Measurements from ENCODE around the gene RNF130. TPM values are rescaled to one million over a fixed set of nuclear protein-coding genes. Genes with fewer than 3 reads are reported as not detected.

Gene RNF130
- total RNA-seq, 2 experiments from 2014 or later: 4.0 to 5.5 TPM

DNA sequence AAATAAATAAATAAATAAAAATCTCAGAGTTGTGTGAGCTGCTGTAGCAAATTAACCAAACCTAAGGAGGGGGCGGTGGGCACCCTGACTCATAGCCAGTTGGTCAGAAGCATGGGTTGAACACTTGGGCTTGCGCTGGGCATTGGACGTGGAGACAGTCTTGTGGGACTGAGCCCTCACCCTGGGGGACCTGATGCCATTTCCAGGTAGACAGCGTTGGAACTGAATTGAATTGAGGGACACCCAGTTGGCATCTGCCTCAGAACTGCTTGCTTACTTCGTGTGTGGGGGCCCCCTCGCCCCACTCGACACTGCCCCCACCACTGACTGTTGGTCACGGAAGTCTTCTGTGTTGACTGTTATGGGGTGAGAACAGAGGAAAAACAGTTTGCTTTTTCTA lies 144.9 kb downstream of the RNF130 start:
- no peak overlapping the region for H3K4me3 Mint-ChIP-seq
- POLR2A ChIA-PET: no interaction called here
- no peak for DNase-seq
- H3K36me3 Mint-ChIP-seq (ENCODE audit: low read depth): no peaks in the 10 kb centered on the region
- H3K27me3 Mint-ChIP-seq (ENCODE audit: low read depth): no peaks in the 10 kb centered on the region
- H3K4me1 Mint-ChIP-seq (ENCODE audit: low read depth): no peaks in the 10 kb centered on the region
- CTCF ChIA-PET: no interaction called here
- H3K9me3 Mint-ChIP-seq (ENCODE audit: insufficient read depth): no peaks in the 10 kb centered on the region
- H3K27ac Mint-ChIP-seq: no peak overlapping the region
- no peak for ATAC-seq

DNA sequence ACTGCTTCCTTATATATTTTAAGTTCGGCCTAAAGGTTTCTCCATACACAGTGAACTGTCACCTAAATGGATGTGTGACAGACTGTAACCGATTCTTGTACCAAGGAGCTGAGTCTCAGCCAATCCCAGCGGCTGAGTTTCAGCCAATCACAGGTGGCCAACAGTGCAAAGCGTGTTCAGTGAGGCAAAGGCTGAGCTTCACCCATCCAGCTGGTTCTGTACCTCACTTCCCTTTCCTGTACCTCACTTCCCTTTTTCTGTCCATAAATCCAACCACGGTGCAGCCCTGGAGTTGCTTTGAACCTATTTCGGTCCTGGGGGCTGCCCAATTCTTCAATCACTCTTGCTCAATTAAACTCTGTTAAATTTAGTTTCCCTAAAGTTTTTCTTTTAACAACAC lies 148.1 kb downstream of the RNF130 start:
- ATAC-seq: no peak
- CTCF ChIA-PET: interaction anchor here (1.8 kb wide), 1 partner anchor 121 kb away, joined by 3 read pairs; no protein-coding TSS in a partner anchor

DNA sequence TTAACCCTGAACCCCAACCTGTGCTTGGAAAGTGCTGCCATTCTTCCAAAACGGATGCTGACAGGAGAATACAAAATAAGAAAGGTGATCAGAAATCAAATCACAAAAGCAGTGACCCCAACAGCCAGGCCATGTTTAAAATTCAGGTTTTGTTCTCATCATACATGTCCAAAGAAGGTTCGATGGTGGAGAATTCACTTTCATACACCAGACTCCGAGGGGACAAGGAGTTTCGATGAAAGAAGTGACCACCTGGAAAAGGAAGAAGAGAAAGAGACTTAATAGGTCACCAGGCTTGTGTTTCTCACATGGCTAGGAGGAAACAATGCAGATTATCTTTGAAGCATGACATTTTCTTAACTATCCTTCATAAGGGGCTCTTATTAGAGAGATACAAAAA lies 151.4 kb downstream of the RNF130 start:
- ChIA-PET POLR2A (no interaction called here), CTCF (no interaction called here)
- Mint-ChIP-seq H3K36me3 (ENCODE audit: low read depth) (no peaks in the 10 kb centered on the region), H3K9me3 (ENCODE audit: insufficient read depth) (no peaks in the 10 kb centered on the region), H3K4me3 (no peak overlapping the region), H3K4me1 (ENCODE audit: low read depth) (peaks cover 7% of the 10 kb centered on the region), H3K27ac (no peak overlapping the region), H3K27me3 (ENCODE audit: low read depth) (peaks cover 2% of the 10 kb centered on the region)
- DNase-seq (no peak), ATAC-seq (no peak)

More for the DNA sequence above, 148.1 kb downstream of the RNF130 start:
- Mint-ChIP-seq H3K9me3 (ENCODE audit: insufficient read depth) (no peaks in the 10 kb centered on the region), H3K4me3 (no peak overlapping the region), H3K36me3 (ENCODE audit: low read depth) (no peaks in the 10 kb centered on the region), H3K27me3 (ENCODE audit: low read depth) (peaks cover 2% of the 10 kb centered on the region), H3K4me1 (ENCODE audit: low read depth) (no peaks in the 10 kb centered on the region), H3K27ac (no peak overlapping the region)
- POLR2A ChIA-PET: no interaction called here
- no peak for DNase-seq

DNA sequence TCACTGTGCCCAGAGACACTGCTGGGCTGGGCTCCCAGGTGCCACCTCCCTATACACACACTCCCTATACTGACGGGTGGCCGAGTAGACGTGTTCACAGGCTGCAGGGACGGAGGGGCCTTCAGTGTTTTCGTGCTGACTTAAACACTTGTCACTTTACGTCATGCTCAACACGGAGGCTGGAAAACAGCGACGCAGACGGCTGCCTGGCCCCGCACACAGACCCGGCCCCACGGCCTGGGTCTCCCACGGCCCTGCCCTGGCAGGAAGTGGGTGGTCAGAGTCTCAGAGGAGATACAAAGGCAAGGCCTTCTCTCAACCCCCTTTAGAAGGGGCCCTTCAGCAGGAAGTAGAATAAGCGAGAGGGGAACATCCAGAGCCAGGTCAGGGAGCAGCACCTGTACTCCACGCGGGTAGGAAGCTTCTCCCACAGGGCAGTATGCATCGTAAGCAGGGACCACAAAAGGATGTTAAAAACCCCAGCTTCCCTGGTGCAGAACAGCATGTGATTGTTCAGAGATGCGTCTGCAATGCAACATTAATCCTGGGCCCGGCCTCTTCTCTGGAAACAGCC lies 152.0 kb downstream of the RNF130 start:
- ATAC-seq (no peak), DNase-seq (no peak)
- peaks cover 2% of the 10 kb centered on the region for H3K27me3 Mint-ChIP-seq (ENCODE audit: low read depth)
- no peaks in the 10 kb centered on the region for H3K36me3 Mint-ChIP-seq (ENCODE audit: low read depth)
- H3K27ac Mint-ChIP-seq: no peak overlapping the region
- ChIA-PET POLR2A (no interaction called here), CTCF (no interaction called here)
- H3K4me3 Mint-ChIP-seq: no peak overlapping the region
- H3K9me3 Mint-ChIP-seq (ENCODE audit: insufficient read depth): no peaks in the 10 kb centered on the region
- peaks cover 7% of the 10 kb centered on the region for H3K4me1 Mint-ChIP-seq (ENCODE audit: low read depth)

DNA sequence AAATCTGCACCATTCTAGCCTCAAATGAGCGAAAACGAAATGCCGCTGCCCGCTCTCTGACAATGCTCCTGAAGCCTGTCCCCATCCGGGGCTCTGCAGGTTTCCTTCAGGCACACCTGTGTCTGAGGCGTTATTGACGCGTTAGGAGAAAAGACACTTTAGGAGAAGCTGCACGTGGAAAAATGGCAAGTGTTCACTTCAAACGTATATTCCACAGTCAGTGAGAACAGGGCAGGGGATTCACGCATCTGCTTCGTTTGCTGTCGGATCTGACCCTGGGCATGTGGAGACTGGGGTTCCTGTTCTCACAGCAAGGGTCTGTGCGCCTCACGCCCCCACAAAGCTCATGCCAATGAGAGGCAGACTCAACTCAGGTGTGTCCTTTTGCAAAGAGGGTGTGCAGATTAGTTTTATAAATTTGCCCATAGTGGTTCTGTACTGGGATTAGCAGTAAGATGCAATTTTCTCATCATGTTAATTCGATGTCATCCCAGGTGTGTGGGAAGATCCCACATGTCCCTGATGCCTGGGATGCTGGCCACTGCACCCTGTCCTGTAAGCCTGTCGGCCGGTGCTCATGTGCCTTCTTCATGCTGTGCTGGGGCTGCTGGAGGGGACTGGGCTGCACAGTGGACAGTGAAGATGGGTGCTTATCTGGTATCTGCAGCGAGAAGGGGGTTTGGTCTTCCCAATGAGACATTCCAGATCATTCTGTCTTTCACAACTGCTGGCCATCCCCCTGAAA lies 152.6 kb downstream of the RNF130 start:
- ChIA-PET POLR2A (no interaction called here), CTCF (interaction anchor here (0.8 kb wide), 1 partner anchor 11 kb away, joined by 3 read pairs; the partner anchor contains the start of gene TBC1D9B)
- ATAC-seq (no peak), DNase-seq (no peak)
- H3K9me3 Mint-ChIP-seq (ENCODE audit: insufficient read depth): no peaks in the 10 kb centered on the region
- H3K27ac Mint-ChIP-seq: no peak overlapping the region
- peaks cover 2% of the 10 kb centered on the region for H3K27me3 Mint-ChIP-seq (ENCODE audit: low read depth)
- H3K4me3 Mint-ChIP-seq: no peak overlapping the region
- no peaks in the 10 kb centered on the region for H3K36me3 Mint-ChIP-seq (ENCODE audit: low read depth)
- peaks cover 9% of the 10 kb centered on the region for H3K4me1 Mint-ChIP-seq (ENCODE audit: low read depth)

DNA sequence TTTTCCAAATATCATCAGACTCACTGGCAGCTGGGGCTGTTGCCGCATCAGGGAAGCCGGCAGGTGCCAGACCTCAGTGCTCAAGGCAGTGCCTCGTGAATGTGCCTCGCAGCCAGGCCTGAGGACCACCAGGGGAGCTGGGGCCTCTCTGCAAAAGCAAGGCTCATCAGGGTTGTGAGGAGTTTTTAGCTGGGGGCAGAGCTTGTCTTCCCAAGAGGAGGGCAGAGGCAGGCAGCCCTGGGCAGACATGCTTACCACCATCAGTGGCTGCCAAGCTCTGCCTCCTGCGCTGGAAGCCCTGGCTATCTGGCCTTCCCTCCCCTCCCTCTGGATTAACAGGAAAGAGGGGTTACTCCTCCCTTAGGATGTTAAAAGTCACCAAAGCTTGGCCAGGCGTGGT lies 155.0 kb downstream of the RNF130 start:
- Mint-ChIP-seq H3K4me3 (no peak overlapping the region), H3K27me3 (ENCODE audit: low read depth) (peaks cover 2% of the 10 kb centered on the region), H3K9me3 (ENCODE audit: insufficient read depth) (no peaks in the 10 kb centered on the region), H3K27ac (no peak overlapping the region), H3K36me3 (ENCODE audit: low read depth) (no peaks in the 10 kb centered on the region), H3K4me1 (ENCODE audit: low read depth) (peaks cover 9% of the 10 kb centered on the region)
- POLR2A ChIA-PET: no interaction called here
- ATAC-seq (no peak), DNase-seq (no peak)
- CTCF ChIA-PET: interaction anchor here (1.0 kb wide), 1 partner anchor 8 kb away, joined by 6 read pairs; the partner anchor contains the start of gene TBC1D9B

DNA sequence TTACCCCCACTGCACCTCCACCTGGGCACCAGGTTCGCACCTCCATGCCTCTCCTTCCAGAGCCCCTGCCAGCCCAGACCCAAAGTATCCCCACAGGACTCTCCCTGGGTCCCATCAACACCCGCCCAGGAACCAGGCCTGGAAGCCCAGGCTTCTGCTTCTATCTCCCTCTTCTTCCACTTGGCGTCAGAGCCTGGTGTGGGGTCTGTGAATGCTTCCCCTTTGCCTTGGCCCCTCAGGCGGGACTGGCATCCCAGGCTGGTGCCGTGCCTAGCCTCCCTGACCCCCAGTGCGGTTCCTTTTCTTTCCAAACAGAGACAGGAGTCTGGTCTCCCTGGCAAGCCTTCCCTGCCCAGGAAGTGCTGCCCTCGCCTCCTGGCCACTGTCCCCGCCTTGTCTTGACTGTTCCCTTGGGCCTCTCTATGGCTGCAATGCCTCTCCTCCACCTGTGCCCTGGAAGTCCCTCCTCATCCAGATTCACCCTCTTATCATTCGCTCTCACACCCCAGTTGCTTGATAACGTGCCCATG lies 156.1 kb downstream of the RNF130 start:
- H3K4me1 Mint-ChIP-seq (ENCODE audit: low read depth): peaks cover 9% of the 10 kb centered on the region
- no peaks in the 10 kb centered on the region for H3K36me3 Mint-ChIP-seq (ENCODE audit: low read depth)
- ChIA-PET CTCF (interaction anchor here (1.0 kb wide), 1 partner anchor 7 kb away, joined by 6 read pairs; the partner anchor contains the start of gene TBC1D9B), POLR2A (interaction anchor here (1.4 kb wide), 1 partner anchor 9 kb away, joined by 4 read pairs; no protein-coding TSS in a partner anchor)
- H3K9me3 Mint-ChIP-seq (ENCODE audit: insufficient read depth): no peaks in the 10 kb centered on the region
- DNase-seq: no peak
- no peak for ATAC-seq
- peaks cover 2% of the 10 kb centered on the region for H3K27me3 Mint-ChIP-seq (ENCODE audit: low read depth)
- peak overlapping the region; percentile 30 for H3K27ac Mint-ChIP-seq
- H3K4me3 Mint-ChIP-seq: no peak overlapping the region

- CTCF ChIA-PET: no interaction called here
- POLR2A ChIA-PET: interaction anchor here (1.4 kb wide), 1 partner anchor 8 kb away, joined by 4 read pairs; no protein-coding TSS in a partner anchor
- Mint-ChIP-seq H3K27ac (no peak overlapping the region), H3K4me1 (ENCODE audit: low read depth) (peaks cover 9% of the 10 kb centered on the region), H3K9me3 (ENCODE audit: insufficient read depth) (no peaks in the 10 kb centered on the region), H3K4me3 (no peak overlapping the region), H3K27me3 (ENCODE audit: low read depth) (peaks cover 2% of the 10 kb centered on the region), H3K36me3 (ENCODE audit: low read depth) (no peaks in the 10 kb centered on the region)
- DNase-seq: no peak
- ATAC-seq: no peak
Measured at GRCh38 chr5:179914032-179914755, 157.4 kb downstream of the RNF130 start.

DNA sequence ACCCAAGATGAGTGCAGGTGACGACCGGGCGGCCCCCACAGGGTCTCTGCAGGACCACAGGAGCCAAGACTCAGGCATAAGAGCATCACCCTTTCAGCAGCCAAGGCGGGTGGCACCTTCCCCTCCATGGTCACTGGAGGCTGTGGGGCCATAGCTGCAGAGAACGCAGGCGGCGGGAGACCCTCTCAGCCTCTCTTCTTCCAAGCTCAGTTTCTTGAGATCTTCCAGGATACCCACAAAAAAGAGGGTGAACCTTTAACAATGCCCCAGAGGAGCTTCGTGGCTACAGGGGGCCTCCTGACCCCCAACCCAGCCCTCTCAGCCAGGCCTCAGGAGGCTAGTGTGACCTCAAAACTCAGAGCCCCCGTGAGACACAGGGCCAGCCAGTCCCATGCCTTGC lies 158.1 kb downstream of the RNF130 start:
- Mint-ChIP-seq H3K4me3 (no peak overlapping the region), H3K36me3 (ENCODE audit: low read depth) (no peaks in the 10 kb centered on the region), H3K9me3 (ENCODE audit: insufficient read depth) (no peaks in the 10 kb centered on the region), H3K4me1 (ENCODE audit: low read depth) (peaks cover 9% of the 10 kb centered on the region), H3K27ac (no peak overlapping the region), H3K27me3 (ENCODE audit: low read depth) (no peaks in the 10 kb centered on the region)
- POLR2A ChIA-PET: no interaction called here
- CTCF ChIA-PET: no interaction called here
- DNase-seq (no peak), ATAC-seq (no peak)

DNA sequence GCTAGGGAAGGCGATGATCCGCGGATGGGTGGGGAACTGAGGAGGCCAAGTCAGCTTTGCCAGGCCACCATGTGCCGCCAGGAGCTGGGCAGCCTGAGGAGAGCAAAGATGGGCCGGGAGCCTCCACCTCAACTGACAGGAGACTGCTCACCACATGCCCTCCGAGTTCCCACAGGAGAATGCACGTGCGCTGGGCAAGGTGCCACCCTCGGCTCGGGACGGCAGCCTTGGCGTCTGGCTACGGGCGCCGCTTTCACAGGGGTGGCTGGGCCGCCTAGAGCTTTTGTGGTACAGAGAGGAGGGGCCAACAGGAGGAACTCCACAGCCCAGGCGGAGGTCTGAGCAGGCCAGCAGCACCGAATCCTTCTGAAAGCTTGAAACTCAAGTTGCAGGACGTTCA lies 158.6 kb downstream of the RNF130 start:
- no peaks in the 10 kb centered on the region for H3K36me3 Mint-ChIP-seq (ENCODE audit: low read depth)
- ChIA-PET POLR2A (no interaction called here), CTCF (no interaction called here)
- H3K27ac Mint-ChIP-seq: no peak overlapping the region
- peaks cover 9% of the 10 kb centered on the region for H3K4me1 Mint-ChIP-seq (ENCODE audit: low read depth)
- no peaks in the 10 kb centered on the region for H3K9me3 Mint-ChIP-seq (ENCODE audit: insufficient read depth)
- H3K4me3 Mint-ChIP-seq: no peak overlapping the region
- no peak for ATAC-seq
- no peak for DNase-seq
- no peaks in the 10 kb centered on the region for H3K27me3 Mint-ChIP-seq (ENCODE audit: low read depth)

DNA sequence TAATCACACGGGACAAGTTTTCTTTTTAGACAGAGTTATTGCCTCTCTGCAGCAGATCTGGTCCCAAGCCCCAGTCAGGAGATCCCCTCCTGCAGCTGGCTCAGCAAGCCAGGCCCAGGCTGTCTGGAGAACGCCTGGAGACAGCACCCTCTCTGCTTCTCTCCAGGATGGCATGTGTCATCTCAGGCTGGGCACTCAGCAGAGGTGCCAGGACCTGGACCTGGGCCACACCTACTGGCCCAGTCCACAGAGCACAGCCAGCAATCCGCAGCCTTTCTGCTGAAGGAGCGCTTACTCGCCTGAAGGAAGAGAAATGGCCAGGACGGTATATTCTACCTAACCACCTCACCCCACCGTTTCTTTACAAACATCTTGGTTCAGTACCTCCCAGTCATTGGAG lies 159.2 kb downstream of the RNF130 start:
- DNase-seq: no peak
- Mint-ChIP-seq H3K36me3 (ENCODE audit: low read depth) (no peaks in the 10 kb centered on the region), H3K27ac (no peak overlapping the region), H3K4me3 (no peak overlapping the region), H3K27me3 (ENCODE audit: low read depth) (no peaks in the 10 kb centered on the region), H3K9me3 (ENCODE audit: insufficient read depth) (no peaks in the 10 kb centered on the region), H3K4me1 (ENCODE audit: low read depth) (peaks cover 8% of the 10 kb centered on the region)
- POLR2A ChIA-PET: no interaction called here
- CTCF ChIA-PET: no interaction called here
- no peak for ATAC-seq

GRCh38 chr5:179909224-179909623 lies 162.3 kb downstream of the RNF130 start:
- H3K36me3 Mint-ChIP-seq (ENCODE audit: low read depth): peaks cover 9% of the 10 kb centered on the region
- no peak overlapping the region for H3K27ac Mint-ChIP-seq
- CTCF ChIA-PET: interaction anchor here (1.8 kb wide), 1 partner anchor 107 kb away, joined by 5 read pairs; no protein-coding TSS in a partner anchor
- no peaks in the 10 kb centered on the region for H3K27me3 Mint-ChIP-seq (ENCODE audit: low read depth)
- peaks cover 17% of the 10 kb centered on the region for H3K4me1 Mint-ChIP-seq (ENCODE audit: low read depth)
- H3K4me3 Mint-ChIP-seq: no peak overlapping the region
- ATAC-seq: no peak
- POLR2A ChIA-PET: no interaction called here
- no peaks in the 10 kb centered on the region for H3K9me3 Mint-ChIP-seq (ENCODE audit: insufficient read depth)
- DNase-seq: no peak
